NT2/D1 (cell line): ENCODE measurements around the gene GAS6.

Experiments used
- SUZ12 ChIP-seq: IDR thresholded peaks from 2 replicates; pipeline ENCODE4 v1.6.1; 2011; ENCODE audit not compliant: insufficient read length, insufficient read depth; ENCODE audit errors: extremely low read depth
- YY1 ChIP-seq: IDR thresholded peaks from 2 replicates; pipeline ENCODE4 v1.6.1; 2011; ENCODE audit not compliant: insufficient read length, insufficient read depth

- TF ChIP-seq YY1 (no peak), SUZ12 (no peak)
These were observed 26.9 kb downstream of the GAS6 start for GRCh38 chr13:113836768-113837559.
